Esophagus squamous epithelium (tissue), 4 donors: Measurements from ENCODE around the gene HHLA2.

Experiments
- CTCF ChIP-seq, 6 experiments: fragments of 450-650 bp in 4 of 6; fragments of 200-600 bp in 2 of 6; sonication (generic) in 2 of 6; IDR thresholded peaks; one replicate each; pipeline ENCODE4 v1.5.1; 2016 to 2019; ENCODE audit warnings: antibody characterized with exemption in 6 of 6, mild to moderate bottlenecking in 4 of 6, moderate library complexity in 4 of 6
- POLR2A ChIP-seq, 4 donors: fragments of 450-650 bp; IDR thresholded peaks; one replicate each; pipeline ENCODE4 v1.6.1; 2017; ENCODE audit warnings: antibody characterized with exemption in 4 of 4, mild to moderate bottlenecking in 4 of 4, moderate library complexity in 3 of 4

GRCh38 chr3:108333961-108334360 lies 37.6 kb downstream of the HHLA2 start:
- no peak for TF ChIP-seq CTCF (IDR thresholded peaks at IDR 0.05)
- TF ChIP-seq POLR2A (IDR thresholded peaks at IDR 0.05), result no peak
